HEK293 (cell line): ENCODE data around the gene KIZ.

Experiments used
- CTCF ChIA-PET: fragments of 350-600 bp; formaldehyde crosslinking; extraction: SDS; loops from one replicate; lab custom pipeline; 2021; ENCODE audit warnings: antibody characterized with exemption; lab: Yijun Ruan, JAX
- POLR2A ChIA-PET: fragments of 300-600 bp; formaldehyde crosslinking; extraction: SDS; loops from one replicate; lab custom pipeline; 2020; ENCODE audit warnings: antibody characterized with exemption, inconsistent platforms; lab: Yijun Ruan, JAX
- H3K27ac ChIP-seq: fragments of 200-500 bp; sonication (Bioruptor generic); 2 replicates; pipeline ENCODE4 v1.5.1; 2014; ENCODE audit warnings: low read depth, low read length, control low read depth, inconsistent platforms; ENCODE audit errors: extremely low read depth
- H3K36me3 ChIP-seq, 2 experiments: fragments of 200-500 bp in 1 of 2; sonication (Bioruptor generic) in 1 of 2; 1 replicate in 1 of 2; 2 replicates in 1 of 2; pipeline ENCODE4 v1.5.1; 2014 to 2017; ENCODE audit warnings: inconsistent platforms in 2 of 2, low read length in 2 of 2; ENCODE audit not compliant: control insufficient read depth in 2 of 2, insufficient read depth in 1 of 2
- H3K4me1 ChIP-seq: fragments of 200-500 bp; sonication (Bioruptor generic); 2 replicates; pipeline ENCODE4 v1.5.1; 2014; ENCODE audit warnings: mild to moderate bottlenecking, low read length, inconsistent platforms; ENCODE audit not compliant: control insufficient read depth, insufficient read depth
- H3K4me3 ChIP-seq: 2 replicates; pipeline ENCODE4 v1.5.1; 2011; ENCODE audit warnings: low read depth, mild to moderate bottlenecking, control low read depth, low read length, moderate library complexity
- H3K9me3 ChIP-seq: fragments of 200-500 bp; sonication (Bioruptor generic); 2 replicates; pipeline ENCODE4 v1.5.1; 2014; ENCODE audit warnings: low read depth, low read length, inconsistent platforms; ENCODE audit not compliant: control insufficient read depth, insufficient read depth
- BCL11A ChIP-seq: fragments of 450-650 bp; formaldehyde crosslinking; IDR thresholded peaks from 2 replicates; pipeline ENCODE4 v1.5.1; 2016; ENCODE audit warnings: low read depth, missing biosample characterization, missing genetic modification characterization
- GLI2 ChIP-seq: fragments of 450-650 bp; formaldehyde crosslinking; IDR thresholded peaks from 2 replicates; pipeline ENCODE4; 2017; ENCODE audit warnings: missing biosample characterization, missing genetic modification characterization, low read depth, borderline replicate concordance
- GLIS1 ChIP-seq: fragments of 450-650 bp; formaldehyde crosslinking; IDR thresholded peaks from 2 replicates; pipeline ENCODE4 v1.5.1; 2016; ENCODE audit warnings: missing biosample characterization, missing genetic modification characterization
- HOXA7 ChIP-seq: sonication (generic); formaldehyde crosslinking; IDR thresholded peaks from 2 replicates; pipeline ENCODE4 v1.8.1; 2022; ENCODE audit warnings: missing genetic modification reagents, borderline replicate concordance
- KLF1 ChIP-seq: fragments of 450-650 bp; formaldehyde crosslinking; IDR thresholded peaks from 2 replicates; pipeline ENCODE4 v1.5.1; 2016; ENCODE audit warnings: missing biosample characterization, missing genetic modification characterization
- SETDB1 ChIP-seq: IDR thresholded peaks from one replicate; pipeline ENCODE4 v1.6.1; 2017; ENCODE audit warnings: mild to moderate bottlenecking, low read length, moderate library complexity, mixed read lengths; ENCODE audit not compliant: insufficient read length
- TRIM28 ChIP-seq: IDR thresholded peaks from 2 replicates; pipeline ENCODE4 v1.6.1; 2011; ENCODE audit warnings: low read length, control low read depth, borderline replicate concordance
- WT1 ChIP-seq: fragments of 450-650 bp; formaldehyde crosslinking; IDR thresholded peaks from 2 replicates; pipeline ENCODE4 v1.5.1; 2016; ENCODE audit warnings: missing biosample characterization, missing genetic modification characterization
- YY2 ChIP-seq: fragments of 450-650 bp; formaldehyde crosslinking; IDR thresholded peaks from 2 replicates; pipeline ENCODE4 v1.5.1; 2016; ENCODE audit warnings: missing biosample characterization, missing genetic modification characterization
- ZBTB21 ChIP-seq: fragments of 450-650 bp; formaldehyde crosslinking; IDR thresholded peaks from 2 replicates; pipeline ENCODE4 v1.5.1; 2017; ENCODE audit warnings: missing biosample characterization, missing genetic modification characterization
- ZNF214 ChIP-seq: fragments of 450-650 bp; formaldehyde crosslinking; IDR thresholded peaks from 2 replicates; pipeline ENCODE4 v1.5.1; 2017; ENCODE audit warnings: missing biosample characterization, mild to moderate bottlenecking, missing genetic modification characterization, borderline replicate concordance
- ZNF280C ChIP-seq: fragments of 450-650 bp; formaldehyde crosslinking; IDR thresholded peaks from 2 replicates; pipeline ENCODE4 v1.5.1; 2016; ENCODE audit warnings: missing biosample characterization, missing genetic modification characterization
- ZNF362 ChIP-seq: fragments of 450-650 bp; formaldehyde crosslinking; IDR thresholded peaks from 2 replicates; pipeline ENCODE4 v1.5.1; 2016; ENCODE audit warnings: missing biosample characterization, missing genetic modification characterization
- ZNF426 ChIP-seq: fragments of 450-650 bp; formaldehyde crosslinking; IDR thresholded peaks from 2 replicates; pipeline ENCODE4 v1.5.1; 2017; ENCODE audit warnings: missing biosample characterization, missing genetic modification characterization, mild to moderate bottlenecking, inconsistent platforms, moderate library complexity
- ZNF488 ChIP-seq: fragments of 450-650 bp; formaldehyde crosslinking; IDR thresholded peaks from 2 replicates; pipeline ENCODE4 v1.5.1; 2016; ENCODE audit warnings: missing biosample characterization, missing genetic modification characterization
- ZNF544 ChIP-seq: fragments of 450-650 bp; formaldehyde crosslinking; IDR thresholded peaks from 2 replicates; pipeline ENCODE4 v1.5.0; 2017; ENCODE audit warnings: missing biosample characterization, missing genetic modification characterization
- ZNF549 ChIP-seq: fragments of 450-650 bp; IDR thresholded peaks from 2 replicates; pipeline ENCODE4 v1.5.1; 2018; ENCODE audit warnings: missing biosample characterization, missing genetic modification characterization, mild to moderate bottlenecking, inconsistent platforms, moderate library complexity
- ZNF555 ChIP-seq: fragments of 450-650 bp; formaldehyde crosslinking; conservative IDR thresholded peaks from 2 replicates; pipeline ENCODE4 v1.5.1; 2017; ENCODE audit warnings: missing biosample characterization, mild to moderate bottlenecking, missing genetic modification characterization, inconsistent platforms
- ZNF560 ChIP-seq: fragments of 450-650 bp; formaldehyde crosslinking; IDR thresholded peaks from 2 replicates; pipeline ENCODE4 v1.5.1; 2017; ENCODE audit warnings: missing biosample characterization, missing genetic modification characterization, borderline replicate concordance
- ZNF561 ChIP-seq: fragments of 450-650 bp; IDR thresholded peaks from 2 replicates; pipeline ENCODE4 v1.5.1; 2018; ENCODE audit warnings: missing biosample characterization, missing genetic modification characterization, borderline replicate concordance
- ZNF707 ChIP-seq: fragments of 450-650 bp; formaldehyde crosslinking; IDR thresholded peaks from 2 replicates; pipeline ENCODE4 v1.5.1; 2016; ENCODE audit warnings: missing biosample characterization, missing genetic modification characterization
- ZNF776 ChIP-seq: fragments of 450-650 bp; formaldehyde crosslinking; IDR thresholded peaks from 2 replicates; pipeline ENCODE4 v1.5.0; 2017; ENCODE audit warnings: missing biosample characterization, missing genetic modification characterization, borderline replicate concordance
- ZNF785 ChIP-seq: fragments of 450-650 bp; formaldehyde crosslinking; IDR thresholded peaks from 2 replicates; pipeline ENCODE4 v1.5.1; 2016; ENCODE audit warnings: missing biosample characterization, missing genetic modification characterization
- ZXDB ChIP-seq: fragments of 450-650 bp; formaldehyde crosslinking; IDR thresholded peaks from 2 replicates; pipeline ENCODE4 v1.5.1; 2016; ENCODE audit warnings: missing biosample characterization, missing genetic modification characterization

KIZ gene

GRCh38 chr20:21182832-21183563 lies 57.1 kb downstream of the KIZ start (continued):
- TF ChIP-seq ZNF280C (tag by site-specific recombination) (no peak), ZBTB21 (tag by site-specific recombination) (no peak), HOXA7 (CRISPR knock-in tag) (no peak), GLIS1 (tag by site-specific recombination) (no peak), ZNF560 (no peak), ZNF555 (tag by site-specific recombination) (no peak), ZXDB (peak; percentile 60; the same call in 1 of the 2 replicates), SETDB1 (no peak), ZNF362 (tag by site-specific recombination) (peak; percentile 87)

- Histone ChIP-seq H3K9me3 (no peaks in the 10 kb centered on the region), H3K36me3 (no peaks in the 10 kb centered on the region), H3K4me1 (peaks cover 9% of the 10 kb centered on the region), H3K4me3 (no peak overlapping the region), H3K27ac (no peak overlapping the region)
- ChIA-PET POLR2A (interaction anchor here (0.7 to 1.7 kb wide), 2 partner anchors 57 to 319 kb away, joined by 3 to 7 read pairs; no protein-coding TSS in a partner anchor), CTCF (interaction anchor here (0.7 kb wide), 1 partner anchor 358 kb away, joined by 3 read pairs; no protein-coding TSS in a partner anchor)
- TF ChIP-seq ZNF707 (tag by site-specific recombination), result no peak
- TF ChIP-seq ZNF785 (tag by site-specific recombination), result no peak
- no peak for TF ChIP-seq WT1
- TF ChIP-seq KLF1 (tag by site-specific recombination), result no peak
- TF ChIP-seq GLI2 (tag by site-specific recombination), result no peak
- TF ChIP-seq ZNF561 (tag by site-specific recombination), result no peak
- TF ChIP-seq ZNF488, result no peak
- TF ChIP-seq TRIM28, result no peak
- TF ChIP-seq ZNF544 (tag by site-specific recombination), result no peak
- TF ChIP-seq ZNF280C (tag by site-specific recombination), result no peak
- no peak for TF ChIP-seq BCL11A (tag by site-specific recombination)
- no peak for TF ChIP-seq ZNF214 (tag by site-specific recombination)
- TF ChIP-seq ZNF549 (tag by site-specific recombination), result no peak
- TF ChIP-seq ZNF426 (tag by site-specific recombination), result no peak
- TF ChIP-seq YY2 (tag by site-specific recombination), result no peak
- TF ChIP-seq ZNF776, result no peak
Measured at GRCh38 chr20:21183722-21184121, 57.8 kb downstream of the KIZ start.
